Neural progenitor cell (in vitro differentiated cells): ENCODE data around the gene ARHGAP8.

Source experiments
- CTCF ChIP-seq: fragments of 200-600 bp; sonication (generic); IDR thresholded peaks from 2 replicates; pipeline ENCODE4 v1.5.1; 2017; ENCODE audit warnings: antibody characterized with exemption, mild to moderate bottlenecking
- EZH2 ChIP-seq: fragments of 200-600 bp; sonication (generic); IDR thresholded peaks from 2 replicates; pipeline ENCODE4 v1.6.1; 2017; ENCODE audit warnings: antibody characterized with exemption, mild to moderate bottlenecking, moderate library complexity
- EZH2phosphoT487 ChIP-seq: fragments of 200-600 bp; sonication (generic); IDR thresholded peaks from 2 replicates; pipeline ENCODE4 v1.6.1; 2017; ENCODE audit warnings: antibody characterized with exemption

DNA sequence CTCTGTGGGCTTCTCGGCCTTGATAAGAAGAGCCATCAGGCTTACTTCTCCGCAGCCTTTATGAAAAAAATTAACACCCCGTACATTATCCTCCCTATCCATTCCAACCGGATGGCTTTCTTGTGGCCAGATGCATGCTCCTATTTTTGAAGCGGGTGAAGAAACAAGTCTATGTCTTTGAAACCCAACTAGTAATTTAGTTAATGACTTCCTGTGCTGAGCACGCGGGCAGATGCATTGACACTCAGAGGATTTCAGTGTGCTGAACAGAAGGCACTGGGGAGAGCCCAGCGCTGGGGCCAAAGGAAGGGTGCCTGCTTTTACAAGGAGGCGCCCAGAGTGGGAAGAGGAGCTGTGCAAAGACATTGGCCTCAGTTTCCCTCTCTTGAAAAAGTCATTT, 53.3 kb downstream of the ARHGAP8 start:
- TF ChIP-seq EZH2, result no peak
- TF ChIP-seq CTCF, result no peak
- TF ChIP-seq EZH2phosphoT487, result no peak
